GM12801 (cell line): ENCODE measurements around the gene TRIM7.

Experiments
- CTCF ChIP-seq: IDR thresholded peaks from one replicate; pipeline ENCODE4 v1.5.1; 2011; ENCODE audit warnings: control low read depth; ENCODE audit not compliant: insufficient read length; ENCODE audit errors: extremely low read depth

TRIM7 gene

DNA sequence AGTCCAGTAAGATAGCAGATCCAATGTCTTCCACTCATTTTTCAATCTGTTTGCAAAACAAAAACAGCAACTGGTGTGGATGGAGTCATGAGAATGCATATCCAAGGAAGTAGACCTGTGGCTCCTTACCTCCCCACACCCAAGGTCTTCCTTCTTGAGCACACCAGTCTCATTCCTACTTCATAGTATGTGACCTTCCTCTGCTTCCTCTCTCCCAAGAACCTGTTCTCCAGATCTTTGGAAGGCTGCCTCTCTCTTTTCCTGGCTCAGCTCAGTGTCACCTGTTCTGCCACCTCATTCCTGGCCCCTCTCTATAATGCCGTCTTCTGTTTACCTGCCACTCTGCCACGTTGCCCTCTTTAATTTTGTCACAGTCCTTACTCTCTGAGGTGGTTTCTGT, 7.9 kb upstream of the TRIM7 start:
- no peak for TF ChIP-seq CTCF

DNA sequence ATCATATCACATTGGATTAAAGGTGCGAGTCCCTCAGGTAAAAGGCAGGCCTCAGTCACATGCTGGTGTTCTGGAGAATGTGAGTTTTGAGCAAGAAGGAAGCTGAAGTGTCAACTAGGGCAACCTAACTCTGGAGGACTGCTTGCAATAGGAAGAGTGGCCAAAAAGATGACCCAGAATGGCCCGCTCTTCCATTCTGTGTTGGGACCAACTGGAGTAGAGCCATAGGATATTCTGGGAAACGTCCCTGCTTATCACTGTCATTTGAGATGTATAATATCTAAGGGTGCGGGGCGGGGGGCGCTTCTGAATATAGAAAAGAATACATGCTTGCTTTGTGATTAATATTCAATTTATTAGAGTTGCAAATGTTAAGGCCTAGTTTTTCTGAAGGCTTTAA, 7.1 kb upstream of the TRIM7 start:
- no peak for TF ChIP-seq CTCF

- no peak for TF ChIP-seq CTCF
These were observed 6.2 kb upstream of the TRIM7 start for GRCh38 chr5:181211208-181211607.

DNA sequence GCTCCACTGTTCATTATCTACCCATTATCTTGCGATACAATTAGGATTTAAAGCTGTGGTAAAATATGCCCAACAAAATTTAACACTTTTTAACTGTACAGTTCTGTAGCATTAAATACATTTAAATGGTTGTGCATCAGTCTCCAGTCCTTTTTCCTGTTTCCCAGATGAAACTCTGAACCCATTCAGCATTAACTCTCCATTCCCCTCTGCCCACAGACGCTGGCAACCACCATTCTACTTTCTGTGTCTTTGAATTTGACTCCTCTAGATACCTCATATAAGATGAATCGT, 2.9 kb upstream of the TRIM7 start:
- TF ChIP-seq CTCF, result no peak

DNA sequence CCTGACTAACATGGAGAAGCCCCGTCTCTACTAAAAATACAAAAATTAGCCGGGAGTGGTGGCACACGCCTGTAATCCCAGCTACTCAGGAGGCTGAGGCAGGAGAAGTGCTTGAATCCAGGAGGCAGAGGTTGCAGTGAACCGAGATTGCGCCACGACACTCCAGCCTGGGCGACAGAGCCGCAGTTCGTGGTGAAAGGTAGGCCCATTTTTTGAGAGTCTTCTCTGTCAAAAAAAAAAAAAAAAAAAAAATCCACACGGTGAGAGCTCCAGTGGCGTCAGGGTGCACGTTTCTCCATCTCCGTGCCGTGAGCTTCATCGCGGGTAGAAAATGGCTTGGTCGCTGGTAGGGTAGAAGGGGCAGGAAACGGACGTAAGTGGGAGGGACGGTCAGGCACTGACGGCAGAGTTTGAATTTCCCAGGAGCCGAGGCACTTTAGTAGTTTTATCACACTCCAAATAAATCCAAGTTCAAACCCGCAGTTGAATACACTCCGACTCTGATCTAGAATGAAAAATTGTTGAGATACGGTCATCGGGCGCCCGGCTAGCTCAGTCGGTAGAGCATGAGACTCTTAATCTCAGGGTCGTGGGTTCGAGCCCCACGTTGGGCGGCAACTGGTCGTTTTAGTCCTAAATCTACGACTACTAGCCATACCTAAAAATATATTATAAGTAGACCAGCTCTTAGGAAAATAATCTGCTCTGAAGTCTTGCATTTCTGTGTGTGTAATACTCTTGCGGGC, 2.4 kb upstream of the TRIM7 start:
- no peak for TF ChIP-seq CTCF

DNA sequence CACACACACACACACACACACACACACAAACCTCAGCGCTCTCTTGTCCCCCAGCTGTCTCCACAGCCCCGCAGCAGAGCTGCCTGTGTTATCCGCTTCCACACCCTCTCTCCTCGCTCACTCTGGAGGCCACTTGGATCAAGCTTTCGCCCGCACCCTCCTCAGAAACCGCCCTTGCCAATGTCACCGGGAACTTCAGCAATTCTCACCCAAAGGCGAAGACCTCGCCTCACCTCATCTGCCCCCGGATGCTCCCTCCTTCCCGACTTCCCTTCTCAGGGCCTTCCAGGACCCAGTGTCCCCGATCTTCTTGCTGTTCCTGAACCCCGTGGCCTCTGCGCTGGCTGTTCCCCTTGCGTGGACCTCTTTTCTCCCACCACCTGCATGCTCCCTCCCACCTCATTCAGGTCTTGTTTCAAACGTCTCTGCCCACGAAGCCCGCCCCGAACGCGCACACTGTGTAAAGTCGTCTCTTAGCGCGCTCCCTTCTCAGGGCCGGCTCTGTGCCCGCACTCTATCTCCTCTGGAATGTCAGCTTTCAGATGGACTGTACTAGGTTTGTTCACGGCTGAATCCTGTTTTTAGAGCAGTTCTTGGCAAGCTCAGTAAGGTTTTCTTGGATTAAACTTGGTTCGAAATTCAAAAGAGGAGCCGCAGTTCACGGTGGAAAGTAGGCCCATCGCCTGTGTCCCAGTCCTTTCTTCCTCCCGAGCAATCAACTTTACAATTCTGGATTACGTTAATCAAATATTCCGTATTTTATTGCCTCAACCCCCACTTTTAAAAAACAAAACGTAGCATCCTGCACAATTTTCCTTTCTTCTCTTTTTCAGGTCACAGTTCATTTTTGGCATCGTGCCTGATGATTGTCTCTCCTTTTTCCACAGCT, 1.0 kb upstream of the TRIM7 start:
- no peak for TF ChIP-seq CTCF

GRCh38 chr5:181204113-181204825, 727 bp downstream of the TRIM7 start:
- no peak for TF ChIP-seq CTCF
